Hematopoietic multipotent progenitor cell (in vitro differentiated cells): ENCODE data around the gene COL10A1. TPM values are rescaled to one million over a fixed set of nuclear protein-coding genes. Genes with fewer than 3 reads are reported as not detected.

ENCODE experiments used
- DNase-seq, 3 donors: peaks; one replicate each; pipeline ENCODE4 v3.0.0-alpha.2; 2011 to 2015; ENCODE audit warnings: low read depth in 2 of 3, low spot score in 2 of 3
- total RNA-seq: library from RNA; depleted of rRNA; stranded (reverse); fragments of >200 nt; gene quantifications from one replicate; pipeline ENCODE4 v1.2.3, GENCODE V29; 2012

Gene COL10A1
- total RNA-seq, 1 donor: not detected

DNA sequence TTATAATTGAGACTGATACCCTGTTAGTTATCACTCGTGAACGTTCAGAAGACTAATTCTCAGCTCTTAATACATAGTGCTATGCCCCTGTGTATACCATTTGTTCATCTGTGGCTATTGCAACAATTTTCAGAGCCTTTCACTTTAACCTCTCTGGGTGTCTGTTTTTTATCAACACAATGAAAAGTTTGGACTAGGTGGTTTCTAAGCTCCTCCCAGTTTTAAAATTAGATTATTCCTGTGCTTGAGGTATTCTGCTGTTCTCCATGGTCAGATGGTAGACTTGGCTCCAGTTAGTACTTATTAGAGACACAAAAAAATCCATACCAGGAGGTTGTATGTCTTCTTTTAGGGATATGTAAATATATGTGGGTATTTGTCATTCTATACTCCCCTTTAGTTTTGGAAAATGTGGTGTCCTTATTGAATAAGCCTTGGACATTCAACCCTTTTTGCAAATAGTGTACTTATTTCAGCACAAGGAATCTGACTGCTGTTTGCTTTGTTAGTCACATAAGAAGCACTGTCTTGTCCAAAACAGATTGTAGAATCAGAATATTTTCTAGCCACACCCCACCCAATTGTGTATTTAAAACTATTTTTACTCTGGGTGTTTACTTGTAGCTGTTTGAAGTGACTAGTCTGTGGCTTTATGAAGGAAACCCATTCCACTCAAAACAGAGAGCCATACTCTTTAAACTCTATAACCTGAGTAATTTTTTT lies 2.0 kb upstream of the COL10A1 start:
- DNase-seq: no peak

DNA sequence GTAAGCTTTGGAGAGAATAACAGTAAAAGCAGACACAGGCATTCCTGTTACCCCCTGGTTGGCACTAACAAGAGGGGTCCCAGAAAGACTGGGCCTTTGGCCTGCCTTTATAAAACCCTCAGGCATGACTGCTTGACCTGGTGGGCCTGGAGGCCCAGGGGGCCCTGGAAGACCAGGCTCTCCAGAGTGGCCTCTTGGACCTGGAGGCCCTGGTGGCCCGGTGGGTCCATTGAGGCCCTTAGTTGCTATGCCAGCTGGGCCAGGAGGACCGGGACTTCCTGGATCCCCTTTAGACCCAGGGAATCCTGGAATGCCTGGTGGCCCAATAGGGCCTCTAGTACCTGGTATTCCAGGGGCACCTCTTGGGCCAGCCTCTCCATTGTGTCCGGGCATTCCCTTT lies 5.5 kb downstream of the COL10A1 start:
- no peak for DNase-seq

DNA sequence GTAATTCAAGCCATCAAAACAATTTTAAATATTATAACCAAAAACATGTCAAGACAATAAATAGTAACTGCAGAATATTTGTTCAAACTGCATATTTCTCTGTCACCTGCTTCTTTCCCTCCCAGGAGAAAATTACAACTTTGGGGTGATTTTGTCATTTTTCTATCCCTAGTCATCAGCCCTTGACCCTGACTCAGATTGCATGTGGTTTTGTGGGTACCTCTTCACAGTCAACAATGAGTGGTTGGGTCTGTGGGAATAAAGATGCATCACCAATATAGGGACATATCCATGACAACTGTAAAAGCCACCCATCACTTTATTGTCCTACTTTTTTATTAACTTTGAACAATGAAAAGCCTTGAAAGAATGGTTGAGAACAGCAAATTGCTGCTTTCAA lies 7.3 kb downstream of the COL10A1 start:
- no peak for DNase-seq

DNA sequence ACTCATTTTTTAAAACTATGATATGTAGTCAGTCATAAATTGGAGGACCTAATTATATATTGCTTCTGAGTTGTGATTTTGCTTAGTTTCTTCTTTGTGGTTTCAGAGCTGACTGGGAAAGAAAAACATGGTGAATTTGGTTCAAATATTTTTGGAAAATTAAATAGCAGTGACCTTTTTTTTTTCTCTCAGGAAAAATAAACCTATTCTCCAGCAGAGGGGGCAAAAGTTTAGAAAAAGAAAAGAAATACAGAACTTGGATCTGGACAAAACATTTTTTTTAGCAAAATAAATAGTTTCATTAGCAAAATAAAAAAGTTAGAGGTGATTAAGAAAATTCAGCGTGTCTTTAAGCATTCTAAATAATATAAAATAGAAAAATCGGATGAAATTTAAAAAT lies 10.2 kb downstream of the COL10A1 start:
- DNase-seq: peak in 1 of 3 donors; percentile 26

DNA sequence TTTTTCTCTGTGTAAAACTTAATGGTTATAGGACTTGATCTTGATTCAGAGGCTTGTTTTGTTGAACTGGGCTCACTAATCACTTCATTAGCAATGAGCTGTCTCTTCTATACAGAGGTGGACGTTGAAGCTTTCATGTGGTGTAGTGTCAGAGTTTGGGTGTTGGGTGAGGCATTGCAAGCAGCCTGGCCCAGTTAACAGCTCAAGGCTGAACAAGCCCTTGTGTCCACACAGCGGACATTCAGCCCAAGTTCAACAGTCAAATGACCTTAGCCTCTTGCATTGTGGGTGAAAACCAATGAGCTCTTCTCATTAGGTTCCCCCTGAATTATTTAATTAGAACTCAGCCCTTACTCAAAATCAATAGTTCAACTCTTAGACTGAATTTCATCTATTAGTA lies 12.5 kb downstream of the COL10A1 start:
- DNase-seq: no peak

DNA sequence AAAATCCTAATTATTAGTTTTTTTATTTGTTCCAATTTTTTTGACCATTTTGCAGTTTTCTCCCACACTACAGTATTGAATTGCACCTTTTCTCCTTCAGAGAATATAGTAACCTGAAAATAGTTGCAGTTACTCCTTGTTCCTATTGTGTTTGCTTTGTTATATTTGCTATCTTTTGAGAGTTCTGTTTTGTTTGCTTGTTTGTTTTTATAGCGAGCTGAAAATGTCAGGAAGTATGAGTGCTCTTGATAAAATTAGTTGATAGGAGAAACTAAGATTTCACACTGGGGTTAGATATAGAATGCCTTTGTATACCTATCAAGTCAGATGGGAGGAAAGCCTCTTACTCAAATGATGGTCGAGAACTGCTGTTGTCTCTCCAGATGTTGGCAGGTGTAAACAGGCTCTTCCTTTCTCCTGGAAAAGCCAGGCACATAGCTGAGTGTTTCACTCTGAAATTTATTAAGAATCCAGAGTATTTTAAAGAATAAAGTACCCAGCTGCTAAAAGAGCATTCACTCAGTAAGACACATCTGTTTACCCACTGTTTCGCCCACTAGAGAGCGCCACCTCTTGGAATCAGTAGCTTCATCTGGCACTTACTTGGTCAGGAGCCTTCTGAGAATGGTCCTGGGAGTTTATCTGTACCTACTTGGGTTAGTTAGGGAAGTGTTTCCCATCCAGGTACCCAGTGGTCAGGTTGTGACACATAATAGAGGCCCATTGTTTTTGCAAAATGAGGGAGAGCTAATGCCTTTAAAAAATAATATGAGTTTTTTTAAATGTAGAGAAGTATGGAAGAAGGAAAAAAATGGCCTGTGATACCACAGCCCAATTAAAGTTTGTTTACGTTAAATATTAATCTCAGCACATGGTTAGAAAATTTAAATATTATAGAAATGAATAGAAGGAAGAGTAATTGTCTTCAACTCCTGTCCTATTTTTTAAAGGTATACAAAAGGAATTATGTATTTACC lies 14.1 kb downstream of the COL10A1 start:
- DNase-seq: peak in 2 of 3 donors; percentile 34 to 53

DNA sequence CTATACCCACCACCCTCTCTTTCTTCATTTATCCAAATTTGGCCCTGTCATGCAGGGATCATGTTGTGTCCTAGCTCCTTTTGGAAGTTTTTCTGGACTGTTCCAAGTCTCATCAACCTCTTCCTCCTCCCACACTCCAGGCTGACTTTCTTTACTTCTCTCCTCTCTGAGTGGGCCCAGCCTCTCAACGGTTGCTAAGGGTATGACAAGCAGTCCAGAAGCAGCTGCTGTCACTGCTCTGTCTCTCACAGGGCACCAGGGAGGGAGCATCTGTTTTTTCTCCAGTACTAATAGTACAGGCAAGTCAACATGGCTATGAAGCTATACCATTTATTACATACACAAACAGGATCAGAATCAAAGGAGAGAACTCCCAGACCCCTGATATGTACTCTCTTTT lies 17.1 kb downstream of the COL10A1 start:
- no peak for DNase-seq

DNA sequence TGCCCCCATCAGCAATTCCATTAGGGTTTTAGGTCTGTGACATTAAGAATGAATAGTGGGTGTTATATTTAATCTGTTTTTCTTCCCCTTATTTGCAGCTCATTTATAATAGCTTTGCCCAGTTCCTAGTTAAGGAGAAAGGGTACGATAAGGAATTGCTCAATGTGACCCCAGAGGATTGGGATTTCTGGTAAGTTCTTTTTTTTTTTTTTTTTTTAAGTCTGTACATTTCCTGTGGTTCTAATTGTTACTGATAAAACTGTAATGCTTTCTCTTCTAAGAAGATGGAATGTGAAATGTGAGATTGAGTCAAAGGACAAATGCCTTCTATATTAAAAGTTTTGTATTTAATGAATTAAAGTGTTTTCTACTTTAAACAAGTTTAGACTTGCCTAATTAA lies 19.8 kb downstream of the COL10A1 start:
- no peak for DNase-seq

DNA sequence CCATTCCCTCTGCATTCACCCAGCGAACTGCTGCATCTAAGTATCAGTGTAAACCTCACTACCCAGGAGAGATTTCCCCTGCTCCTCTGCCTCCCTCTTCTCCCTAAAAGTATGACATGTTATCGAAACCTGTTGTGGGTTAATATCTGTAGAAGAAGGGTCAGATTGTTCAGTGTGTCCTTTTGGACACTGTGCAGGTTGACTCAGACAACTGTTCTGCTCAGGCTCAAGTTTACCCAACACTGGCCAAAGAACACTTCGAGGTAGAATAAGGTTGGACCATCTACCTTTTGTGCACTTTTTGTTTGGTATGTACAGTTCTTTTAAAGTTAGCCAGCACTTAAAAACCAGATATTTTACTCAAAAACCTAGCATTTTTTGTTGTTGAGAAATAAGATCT lies 20.7 kb downstream of the COL10A1 start:
- DNase-seq: no peak

DNA sequence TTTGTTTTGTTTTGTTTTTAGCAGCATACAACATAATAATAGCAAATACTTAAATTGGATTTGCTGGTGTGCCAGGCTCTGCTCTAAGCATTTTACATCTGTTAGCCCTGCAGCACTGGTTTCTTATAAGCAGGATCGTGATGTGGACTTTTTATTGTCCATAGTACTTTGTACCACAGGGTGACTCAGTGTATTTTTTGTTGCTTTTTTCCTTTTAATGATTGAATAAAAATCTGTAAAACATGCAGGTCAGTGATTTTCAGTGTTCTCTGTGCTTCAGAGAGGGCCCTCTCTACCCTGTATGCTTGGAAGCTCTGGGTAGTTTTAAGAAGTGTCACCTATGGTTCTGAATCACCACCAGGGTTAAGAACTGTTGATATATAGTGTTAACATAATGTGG lies 21.3 kb downstream of the COL10A1 start:
- no peak for DNase-seq

DNA sequence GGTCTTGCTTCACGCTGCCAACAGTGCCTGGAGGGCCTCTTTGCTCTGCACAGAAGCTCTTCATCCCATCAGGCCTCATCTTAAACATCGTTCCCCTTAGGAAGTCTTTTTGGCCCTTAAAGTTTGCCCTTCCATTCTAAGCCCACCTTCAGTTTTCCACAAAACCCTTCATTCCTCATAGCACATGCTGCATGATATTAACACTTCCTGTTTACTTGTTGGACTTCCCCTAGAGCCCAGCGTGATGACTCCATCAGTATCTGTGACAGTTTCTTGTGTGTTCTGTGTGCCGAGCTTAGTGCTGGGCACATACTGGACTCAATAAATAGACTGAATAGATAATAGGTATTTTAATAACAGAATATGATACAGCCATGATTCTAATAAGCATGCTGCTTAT lies 23.1 kb downstream of the COL10A1 start:
- no peak for DNase-seq

DNA sequence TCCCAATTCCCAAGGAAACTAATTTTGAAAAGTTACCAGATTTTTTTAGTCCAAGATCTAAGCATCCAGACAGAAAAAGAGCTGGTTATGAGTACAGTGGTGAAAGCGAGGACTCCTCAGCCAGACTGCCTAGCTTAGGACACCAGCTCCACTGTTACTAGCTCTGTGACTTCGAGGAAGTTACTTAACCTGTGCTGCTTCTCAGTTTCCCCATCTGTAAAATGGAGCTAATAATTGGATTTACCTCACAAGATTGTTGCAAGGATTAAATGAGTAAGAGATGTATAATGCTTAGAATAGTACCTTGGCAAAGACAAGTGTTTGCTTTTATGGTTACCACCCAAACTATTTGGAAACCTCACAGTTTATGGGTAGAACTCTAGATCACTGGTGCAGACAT lies 24.1 kb downstream of the COL10A1 start:
- no peak for DNase-seq

DNA sequence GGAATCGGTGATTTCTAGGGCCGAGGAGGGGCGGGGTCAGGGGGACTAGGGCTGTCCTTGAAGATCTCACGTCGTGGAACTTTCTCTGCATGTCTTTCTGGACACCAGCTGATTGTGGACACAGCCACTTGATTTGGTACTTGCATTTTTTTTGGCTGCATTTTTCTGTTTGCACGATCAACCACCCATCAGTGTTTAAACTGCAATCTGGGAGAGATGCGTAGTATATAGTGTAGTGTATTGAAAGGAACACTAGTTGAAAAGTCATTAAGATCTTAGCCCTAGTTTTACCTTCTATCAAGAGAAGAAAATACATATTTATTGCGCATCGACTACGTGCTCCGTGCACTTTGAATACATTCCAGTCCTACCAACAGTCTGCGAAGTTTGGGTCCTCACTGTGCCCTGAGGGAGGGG lies 24.6 kb downstream of the COL10A1 start:
- DNase-seq: no peak

DNA sequence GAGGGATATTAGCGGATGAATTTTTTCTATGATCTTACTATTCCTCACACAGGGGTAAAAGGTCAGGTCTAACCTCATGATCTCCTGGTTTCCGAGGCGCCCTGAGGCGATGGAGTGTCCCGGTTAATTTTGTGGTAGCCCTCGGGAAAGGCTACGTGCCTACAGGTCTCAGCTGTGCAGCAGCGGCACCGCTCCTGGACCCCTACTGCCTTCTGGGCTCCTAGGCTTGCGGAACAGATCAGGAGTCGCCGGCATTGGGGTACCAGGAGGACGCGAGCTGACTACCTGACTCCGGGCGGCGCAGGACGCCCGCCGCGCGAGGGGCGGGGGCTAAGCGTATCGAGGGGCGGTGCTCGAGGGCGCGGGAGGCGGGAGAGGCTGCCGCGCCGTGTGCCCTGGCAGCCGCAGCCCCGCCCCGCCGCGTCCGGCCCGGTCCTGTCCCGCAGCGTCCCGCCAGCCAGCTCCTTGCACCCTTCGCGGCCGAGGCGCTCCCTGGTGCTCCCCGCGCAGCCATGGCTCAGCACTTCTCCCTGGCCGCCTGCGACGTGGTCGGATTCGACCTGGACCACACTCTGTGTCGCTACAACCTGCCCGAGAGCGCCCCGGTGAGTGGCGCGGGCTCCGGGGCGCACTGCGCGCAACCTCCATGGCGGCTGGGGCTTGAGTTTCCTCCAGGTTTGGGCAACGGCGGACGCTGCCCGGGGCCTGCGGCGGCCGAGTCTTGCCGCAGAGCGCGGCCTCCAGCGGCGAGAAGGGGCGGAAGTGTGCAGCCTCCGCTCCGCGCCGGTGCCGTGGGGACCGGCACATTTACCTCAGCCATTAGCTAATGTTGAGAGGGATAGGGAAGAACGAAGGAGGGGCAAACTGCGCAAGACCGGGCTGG lies 25.3 kb downstream of the COL10A1 start, which contains the start of gene NT5DC1:
Gene NT5DC1, plus strand, starts transcription at position 435 of the 883 bp plus-strand sequence. Its CDS starts 78 bp downstream, at position 513.
- peak; percentile 66 to 87 (median 83) for DNase-seq

DNA sequence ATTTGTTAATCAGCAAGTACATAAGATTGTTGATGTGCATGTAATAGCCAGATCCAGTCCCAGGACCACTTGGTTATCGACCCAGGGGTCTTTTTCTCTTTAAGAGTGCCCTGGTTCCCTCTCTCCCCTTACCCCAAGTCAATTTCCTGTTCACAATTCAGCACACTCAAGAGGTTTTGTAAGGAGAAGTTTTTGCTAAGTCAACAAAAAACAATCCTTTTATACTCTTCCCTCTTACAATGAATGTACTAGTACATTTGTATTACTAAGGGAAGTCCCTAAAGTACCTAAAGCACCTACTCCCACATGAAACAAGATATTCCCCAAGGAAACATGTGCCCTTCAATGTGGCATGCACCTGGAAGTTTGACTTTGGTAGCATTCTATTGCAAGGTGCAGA lies 26.9 kb downstream of the COL10A1 start:
- no peak for DNase-seq

DNA sequence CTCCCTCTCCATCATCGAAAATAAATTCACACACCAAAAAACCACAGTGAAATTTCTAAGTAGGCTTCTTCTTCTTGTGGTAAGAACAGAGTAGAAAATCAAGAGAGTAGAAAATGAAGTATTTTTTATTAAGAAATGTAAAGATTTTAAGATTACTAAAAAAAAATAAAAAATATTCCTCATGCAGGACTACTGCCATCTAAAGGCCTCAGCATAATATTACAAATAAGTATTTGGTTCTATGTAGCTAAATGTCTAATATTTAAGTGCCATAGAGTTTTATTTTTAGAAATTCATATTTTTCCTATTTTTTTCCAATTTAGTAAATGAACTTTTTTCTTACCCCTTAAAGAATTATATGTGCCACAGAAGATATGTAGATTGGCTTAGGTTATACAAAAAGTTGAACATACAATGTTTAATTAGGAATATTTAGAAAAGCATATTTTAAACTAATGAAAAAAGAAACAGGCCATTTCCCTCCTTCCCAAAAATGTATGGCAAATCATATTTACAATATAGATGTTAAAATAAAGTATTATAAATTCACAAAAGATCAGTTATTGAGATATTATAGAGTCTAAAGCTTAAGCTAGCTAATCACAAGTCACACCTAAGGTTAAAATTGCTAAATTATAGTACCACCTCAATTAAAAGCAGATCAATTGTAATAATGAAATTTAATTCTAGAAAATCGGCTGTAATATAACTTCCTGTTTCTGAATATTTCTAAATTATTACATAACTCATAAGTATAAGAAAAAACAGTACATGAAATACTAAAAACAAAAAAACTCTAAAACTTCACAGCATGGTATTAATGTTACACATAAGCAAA lies 28.7 kb downstream of the COL10A1 start:
- DNase-seq: peak in 1 of 3 donors; percentile 56

DNA sequence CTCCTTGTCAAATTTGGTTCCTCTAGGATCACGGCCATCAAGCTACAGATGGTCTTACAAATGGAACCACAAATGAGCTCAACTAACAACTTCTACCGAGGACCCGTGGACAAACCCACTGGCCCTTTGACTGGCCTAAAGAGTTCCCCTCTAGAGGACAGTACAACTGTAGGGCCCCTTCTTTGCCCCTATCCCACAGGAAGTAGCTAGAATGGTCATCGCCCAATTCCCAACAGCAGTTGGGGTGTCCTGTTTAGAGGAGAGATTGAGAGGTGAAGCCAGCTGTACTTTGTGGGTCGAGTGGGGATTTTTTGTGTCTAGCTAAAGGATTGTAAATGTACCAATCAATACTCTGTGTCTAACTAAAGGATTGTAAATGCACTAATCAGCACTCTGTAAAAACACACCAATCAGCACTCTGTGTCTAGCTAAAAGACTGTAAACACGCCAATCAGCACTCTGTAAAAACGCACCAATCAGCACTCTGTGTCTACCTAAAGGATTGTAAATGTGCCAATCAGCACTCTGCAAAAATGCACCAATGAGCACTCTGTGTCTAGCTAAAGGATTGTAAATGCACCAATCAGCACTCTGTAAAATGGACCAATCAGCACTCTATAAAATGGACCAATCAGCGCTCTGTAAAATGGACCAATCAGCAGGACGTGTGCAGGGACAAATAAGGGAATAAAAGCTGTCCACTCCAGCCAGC lies 29.7 kb downstream of the COL10A1 start:
- peak in 1 of 3 donors; percentile 28 for DNase-seq

DNA sequence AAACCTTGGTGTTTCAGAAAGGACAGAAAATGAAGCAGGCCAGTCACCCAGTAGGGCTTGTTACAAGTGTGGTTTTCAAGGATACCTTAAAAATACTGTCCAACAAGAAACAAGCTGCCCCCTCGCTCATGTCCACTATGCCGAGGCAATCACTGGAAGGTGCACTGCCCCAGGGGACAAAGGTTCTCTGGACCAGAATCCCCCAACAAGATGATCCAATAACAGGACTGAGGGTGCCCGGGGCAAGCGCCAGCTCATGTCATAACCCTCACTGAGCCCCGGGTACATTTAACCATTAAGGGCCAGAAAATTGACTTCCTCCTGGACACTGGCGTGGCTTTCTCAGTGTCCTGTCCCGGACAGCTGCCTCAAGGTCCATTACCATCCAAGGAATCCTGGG lies 31.9 kb downstream of the COL10A1 start:
- DNase-seq: no peak

DNA sequence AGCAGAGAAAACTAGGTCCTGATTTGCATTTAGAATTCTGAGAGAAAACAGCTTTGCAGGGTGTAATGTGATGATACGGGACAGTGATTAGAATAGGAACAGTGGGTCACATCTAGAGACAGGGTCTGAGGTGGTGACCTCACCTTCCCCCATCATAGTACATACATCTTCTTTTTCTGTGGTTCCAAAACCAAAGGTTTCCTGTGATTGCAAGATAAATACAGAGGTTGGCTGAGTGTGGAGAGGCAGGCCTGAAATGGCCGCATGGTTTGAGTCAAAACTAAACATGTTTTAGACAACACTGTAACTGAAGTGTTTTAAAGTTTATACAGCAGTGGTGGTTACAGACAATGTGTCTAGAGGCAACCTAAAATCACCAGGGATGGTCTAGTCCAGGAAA lies 35.7 kb downstream of the COL10A1 start:
- DNase-seq: no peak
